K562 (cell line): ENCODE measurements around the gene CIB1. TPM values are rescaled to one million over a fixed set of nuclear protein-coding genes. Genes with fewer than 3 reads are reported as not detected.
A peak's percentile ranks its signal among the peaks of the same experiment; 100 is the strongest.

ENCODE experiments used
- BRF1 ChIP-seq: IDR thresholded peaks from 3 replicates; pipeline ENCODE4 v1.6.1; 2011; ENCODE audit warnings: borderline replicate concordance, mild to moderate bottlenecking; ENCODE audit not compliant: insufficient read length; ENCODE audit errors: extremely low read depth
- CEBPB ChIP-seq: fragments of 450-650 bp; IDR thresholded peaks from 2 replicates; pipeline ENCODE4 v1.6.1; 2016; ENCODE audit warnings: missing genetic modification characterization, missing compliant biosample characterization
- CTCF ChIP-seq, 3 experiments: IDR thresholded peaks in 2 of 3; conservative IDR thresholded peaks in 1 of 3; 2 replicates each; pipeline ENCODE4 v1.5.1; 2011 to 2012; ENCODE audit warnings: low read length in 3 of 3, mild to moderate bottlenecking in 3 of 3, control low read depth in 2 of 3, improper control_type of control experiment in 1 of 3, inconsistent platforms in 1 of 3, low read depth in 1 of 3, mixed read lengths in 1 of 3, moderate library complexity in 1 of 3; ENCODE audit not compliant: insufficient read depth in 2 of 3
- DMBX1 ChIP-seq: fragments of 250-450 bp; sonication (Bioruptor Pico); IDR thresholded peaks from 2 replicates; pipeline ENCODE4 v1.8.0; 2022; ENCODE audit warnings: inconsistent platforms, mild to moderate bottlenecking, moderate library complexity, borderline replicate concordance
- ETS2 ChIP-seq: IDR thresholded peaks from 2 replicates; pipeline ENCODE4 v1.6.1; 2016; ENCODE audit warnings: borderline replicate concordance, missing genetic modification characterization, mild to moderate bottlenecking, moderate library complexity, missing compliant biosample characterization; ENCODE audit not compliant: poor library complexity, severe bottlenecking
- GABPA ChIP-seq: fragments of 200-800 bp; sonication (Bioruptor generic); conservative IDR thresholded peaks from 2 replicates; pipeline ENCODE4 v1.6.1; 2016; ENCODE audit warnings: low read depth, missing genetic modification characterization, missing compliant biosample characterization
- HINFP ChIP-seq: fragments of 450-650 bp; conservative IDR thresholded peaks from 2 replicates; pipeline ENCODE4 v1.6.1; 2016; ENCODE audit warnings: missing genetic modification characterization, low read depth, mild to moderate bottlenecking, control low read depth, missing compliant biosample characterization
- NFIX ChIP-seq: fragments of 250-450 bp; sonication (Bioruptor Pico); IDR thresholded peaks from 2 replicates; pipeline ENCODE4 v1.4.0; 2020; ENCODE audit warnings: low read depth, mild to moderate bottlenecking, moderate library complexity
- NR3C1 ChIP-seq: sonication (generic); formaldehyde crosslinking; IDR thresholded peaks from 2 replicates; pipeline ENCODE4 v1.8.1; 2022; ENCODE audit warnings: missing genetic modification reagents
- POLR2AphosphoS5 ChIP-seq: IDR thresholded peaks from 2 replicates; pipeline ENCODE4 v1.6.1; 2011; ENCODE audit warnings: mild to moderate bottlenecking, low read depth, low read length, moderate library complexity; ENCODE audit not compliant: control insufficient read depth, insufficient read depth
- PTTG1 ChIP-seq: fragments of 450-650 bp; IDR thresholded peaks from 2 replicates; pipeline ENCODE4 v1.6.1; 2016; ENCODE audit warnings: low read depth, mild to moderate bottlenecking, missing genetic modification characterization, missing compliant biosample characterization
- ZKSCAN3 ChIP-seq: fragments of 250-450 bp; sonication (Bioruptor Pico); IDR thresholded peaks from 2 replicates; pipeline ENCODE4 v1.4.0; 2020
- ZNF318 ChIP-seq, 2 experiments: fragments of 450-650 bp; IDR thresholded peaks; 2 replicates each; pipeline ENCODE4 v1.6.1; 2016; ENCODE audit warnings: mild to moderate bottlenecking in 2 of 2, borderline replicate concordance in 1 of 2, low read depth in 1 of 2, moderate library complexity in 1 of 2
- ZNF589 ChIP-seq: fragments of 200-800 bp; sonication (Bioruptor generic); IDR thresholded peaks from 2 replicates; pipeline ENCODE4 v1.6.1; 2016; ENCODE audit warnings: low read depth, missing genetic modification characterization, missing compliant biosample characterization
- ZNF778 ChIP-seq: fragments of 450-650 bp; formaldehyde crosslinking; IDR thresholded peaks from 2 replicates; pipeline ENCODE4 v1.4.0; 2020; ENCODE audit warnings: mild to moderate bottlenecking, moderate library complexity
- polyA plus RNA-seq, 8 experiments: library from polyadenylated mRNA; depleted of rRNA in 4 of 8; stranded (reverse) in 5 of 8; unstranded in 3 of 8; fragments of >200 nt; fragmentation: Nextera tagmentation in 2 of 8; fragmentation: Illumina TruSeq in 1 of 8; extraction: Ambion mirVana in 2 of 8; extraction: Trizol in 1 of 8; gene quantifications; 2 replicates each; pipeline versions ENCODE4 v1.2.1 to v1.2.3, GENCODE V29; 2011 to 2014; ENCODE audit warnings: inconsistent platforms in 1 of 8, missing spikeins in 1 of 8
- total RNA-seq, 7 experiments: library from RNA; depleted of rRNA in 6 of 7; stranded (reverse); fragments of >200 nt in 6 of 7; fragmentation: Illumina TruSeq in 2 of 7; extraction: Trizol in 2 of 7; gene quantifications; 2 replicates each; pipeline versions ENCODE4 v1.2.1 to v1.2.3, GENCODE V29; 2011 to 2021; ENCODE audit warnings: low replicate concordance in 1 of 7

The CIB1 gene
- total and polyA plus RNA-seq, 9 of the 15 experiments (the other 6 are each of a cell fraction or from before 2014, with no cell fraction given), result 14.9 to 136 (median 64.5) TPM

GRCh38 chr15:90249203-90249863 lies 15.6 kb upstream of the CIB1 start, which contains the start of gene TTLL13 (continued):
- TF ChIP-seq BRF1 (no peak), DMBX1 (no peak), PTTG1 (no peak), CEBPB (no peak), HINFP (tag) (no peak), CTCF (IDR thresholded peaks at IDR 0.05 in 2 of 3, conservative IDR thresholded peaks at IDR 0.05 in 1 of 3; ENCODE audit: insufficient read depth in 2 of 3, low read depth in 1 of 3, low read length in 3 of 3) (0 out of 6 replicates have a peak, but pooled peaks of 1 of the 3 experiments have one; percentile 7), ETS2 (tag) (no peak), ZNF778 (CRISPR knock-in tag) (no peak), NFIX (CRISPR knock-in tag) (no peak), POLR2AphosphoS5 (no peak), ZKSCAN3 (CRISPR knock-in tag) (no peak), GABPA (tag) (no peak; the same call in 1 of the 2 replicates), ZNF589 (CRISPR knock-in tag) (no peak), NR3C1 (no peak), ZNF318 (IDR thresholded peaks at IDR 0.05; ENCODE audit: borderline replicate concordance in 1 of 2, low read depth in 1 of 2) (no peak)
